ENCODE measurements around the gene DBX1.
"Not testable (repeated sequence)": the region's sequence is repeated elsewhere in the genome, so short reads cannot be mapped to it uniquely, and the experiment has no call there.

The DBX1 gene, protein sequence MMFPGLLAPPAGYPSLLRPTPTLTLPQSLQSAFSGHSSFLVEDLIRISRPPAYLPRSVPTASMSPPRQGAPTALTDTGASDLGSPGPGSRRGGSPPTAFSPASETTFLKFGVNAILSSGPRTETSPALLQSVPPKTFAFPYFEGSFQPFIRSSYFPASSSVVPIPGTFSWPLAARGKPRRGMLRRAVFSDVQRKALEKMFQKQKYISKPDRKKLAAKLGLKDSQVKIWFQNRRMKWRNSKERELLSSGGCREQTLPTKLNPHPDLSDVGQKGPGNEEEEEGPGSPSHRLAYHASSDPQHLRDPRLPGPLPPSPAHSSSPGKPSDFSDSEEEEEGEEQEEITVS

DNA sequence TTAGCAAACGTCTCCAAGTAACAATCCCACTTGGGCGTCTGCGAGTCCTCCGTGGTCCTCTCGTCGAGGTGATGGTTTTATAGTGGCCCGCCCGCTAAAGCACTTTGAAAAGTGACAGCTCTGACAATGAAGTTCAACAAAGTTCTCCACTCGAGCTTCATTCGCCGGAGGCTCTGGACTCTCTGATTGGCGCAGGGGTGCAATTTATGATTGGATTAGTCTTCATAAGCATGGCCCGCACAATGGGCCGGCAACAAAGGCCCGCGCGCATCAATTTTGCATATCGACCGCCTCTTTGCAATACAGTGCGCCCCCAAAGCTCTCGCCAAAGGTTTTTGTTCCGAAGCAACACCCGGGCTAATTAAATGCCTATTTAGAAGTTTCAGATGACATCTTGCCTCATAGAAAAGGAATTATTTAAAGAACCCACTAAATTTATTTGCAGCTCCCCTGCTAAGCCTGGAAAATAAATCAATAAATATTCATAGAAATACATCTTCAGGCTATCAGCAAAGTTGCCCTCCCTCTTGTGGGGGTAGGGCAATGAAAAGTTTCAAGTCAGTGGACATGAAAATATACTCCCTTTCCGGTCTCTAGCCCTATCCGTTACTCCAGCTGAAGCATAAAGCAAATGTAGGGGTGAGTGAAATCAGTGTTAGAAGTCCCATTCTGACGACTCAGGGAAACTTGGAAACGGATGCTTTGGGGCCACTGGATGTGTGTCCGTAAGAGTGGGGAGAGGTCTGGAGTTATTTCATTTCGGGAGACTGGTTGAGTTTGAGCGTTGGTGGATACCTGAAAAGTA lies at the start of gene DBX1:
TSS of gene DBX1 (minus strand) at position 51 of the 805 bp plus-strand sequence. CDS start 151 bp downstream, outside the sequence.
- no peak for DNase-seq (ENCODE audit: low read depth in 3 of 3)

DNA sequence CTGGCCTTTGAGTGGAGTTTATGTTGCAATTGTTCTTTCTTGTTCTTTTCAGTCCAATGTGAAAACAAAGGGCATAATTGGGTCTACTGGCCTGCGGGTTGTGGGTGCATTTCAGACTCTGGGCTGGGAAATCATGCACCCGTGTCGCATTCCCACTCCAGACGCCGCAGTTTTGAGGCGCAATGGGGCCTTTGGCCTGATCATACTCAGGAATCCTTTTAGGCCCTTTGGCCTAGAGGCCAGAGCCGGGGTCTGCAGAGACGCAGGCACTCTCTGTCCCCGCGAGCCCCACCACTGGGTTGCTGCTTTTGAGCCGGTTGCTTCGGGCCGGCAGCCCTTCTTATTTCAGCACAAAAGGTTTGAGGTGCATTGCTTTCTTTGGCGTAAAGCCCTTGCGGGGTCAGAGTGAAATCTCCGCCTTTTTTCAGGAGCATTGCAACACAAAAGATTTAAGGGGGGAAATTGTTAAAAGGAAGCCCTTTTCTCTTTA lies 48.4 kb upstream of the DBX1 start:
- DNase-seq (ENCODE audit: low read depth in 3 of 3): no peak

GRCh38 chr11:20207781-20208621 lies 47.7 kb upstream of the DBX1 start:
- DNase-seq (ENCODE audit: low read depth in 3 of 3): no peak

DNA sequence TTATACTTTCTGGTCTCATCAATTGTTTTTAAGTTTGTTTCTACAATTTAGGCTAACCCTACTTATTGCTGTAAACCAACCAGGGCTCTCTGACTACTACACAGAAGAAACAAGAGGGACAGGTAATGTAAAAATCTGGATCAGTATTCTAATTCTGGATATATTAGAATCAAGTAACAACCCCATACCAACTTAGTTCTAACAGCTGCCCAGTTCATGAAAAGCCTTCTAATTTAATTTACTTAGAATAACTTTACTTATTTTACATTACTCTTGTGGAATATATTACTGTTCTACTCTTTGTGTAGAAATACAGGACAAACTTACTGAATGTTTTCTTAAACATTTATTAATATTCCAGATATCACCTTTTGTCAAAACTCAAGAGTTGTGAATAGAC lies 45.5 kb upstream of the DBX1 start:
- no peak for DNase-seq (ENCODE audit: low read depth in 3 of 3)

GRCh38 chr11:20204681-20205080 lies 44.4 kb upstream of the DBX1 start:
- DNase-seq (ENCODE audit: low read depth in 3 of 3): no peak

GRCh38 chr11:20203831-20204230 lies 43.6 kb upstream of the DBX1 start:
- DNase-seq (ENCODE audit: low read depth in 3 of 3): no peak

- no peak for DNase-seq (ENCODE audit: low read depth in 3 of 3)
Measured at GRCh38 chr11:20201231-20201630, 41.0 kb upstream of the DBX1 start.

- not testable (repeated sequence) for DNase-seq (ENCODE audit: low read depth in 3 of 3)
Measured at GRCh38 chr11:20200331-20200955, 40.2 kb upstream of the DBX1 start.

DNA sequence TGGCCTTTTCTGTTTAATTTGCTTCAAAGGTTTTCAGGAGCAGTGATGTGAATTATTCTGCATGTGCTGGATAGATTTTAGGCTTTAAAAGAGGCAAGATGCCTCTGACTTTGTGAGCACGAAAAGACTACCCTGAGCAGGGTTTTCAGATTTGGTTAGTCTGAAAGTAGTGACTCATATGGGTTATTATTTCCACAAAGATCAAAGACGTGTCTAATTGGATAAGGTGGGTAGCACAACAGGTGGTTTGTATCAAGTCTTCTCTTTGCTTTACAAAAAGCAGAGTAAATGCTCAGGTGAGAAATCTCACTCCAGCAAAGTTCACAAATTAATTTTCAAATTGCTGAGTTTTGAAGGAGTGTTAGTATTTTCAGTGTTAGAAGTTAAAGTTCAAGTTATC lies 37.6 kb upstream of the DBX1 start:
- DNase-seq (ENCODE audit: low read depth in 3 of 3): no peak

DNA sequence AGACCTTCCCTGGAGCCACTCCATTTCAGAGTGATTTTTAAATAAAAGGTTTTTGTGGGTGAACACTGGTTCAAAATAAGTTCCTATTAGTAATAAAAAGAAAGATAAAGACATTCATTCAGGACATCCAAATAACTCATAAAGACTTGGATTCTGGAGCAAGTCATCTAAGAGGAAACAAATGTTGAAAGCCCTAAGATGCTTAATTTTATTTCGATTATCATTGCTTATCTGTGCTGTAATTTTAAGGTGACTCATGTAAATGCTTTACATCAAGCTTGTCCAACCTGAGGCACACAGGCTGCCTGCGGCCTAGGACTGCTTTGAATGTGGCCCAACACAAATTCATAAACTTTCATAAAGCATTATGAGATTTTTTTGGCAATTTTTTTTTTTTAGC lies 34.2 kb upstream of the DBX1 start:
- DNase-seq (ENCODE audit: low read depth in 3 of 3): no peak

DNA sequence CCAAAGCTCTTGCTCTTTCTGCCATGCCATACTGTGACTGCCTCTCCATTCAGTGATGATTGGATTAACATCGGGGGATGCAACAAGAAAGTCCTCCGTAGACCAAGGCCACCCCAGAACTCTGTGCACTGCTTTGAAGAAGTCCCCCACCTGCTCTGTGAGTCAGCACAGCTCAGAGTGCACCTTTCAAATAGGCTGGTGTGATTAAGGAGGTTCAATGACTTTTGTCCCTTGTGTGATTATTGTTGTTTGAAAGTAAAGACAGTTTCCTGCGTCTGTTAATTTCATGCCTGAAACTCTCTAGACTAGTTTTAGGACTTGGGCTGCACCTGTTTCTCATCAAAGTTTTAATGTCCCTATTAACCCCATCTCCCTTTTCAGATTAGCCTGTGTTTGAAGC lies 33.0 kb upstream of the DBX1 start:
- DNase-seq (ENCODE audit: low read depth in 3 of 3): no peak

DNA sequence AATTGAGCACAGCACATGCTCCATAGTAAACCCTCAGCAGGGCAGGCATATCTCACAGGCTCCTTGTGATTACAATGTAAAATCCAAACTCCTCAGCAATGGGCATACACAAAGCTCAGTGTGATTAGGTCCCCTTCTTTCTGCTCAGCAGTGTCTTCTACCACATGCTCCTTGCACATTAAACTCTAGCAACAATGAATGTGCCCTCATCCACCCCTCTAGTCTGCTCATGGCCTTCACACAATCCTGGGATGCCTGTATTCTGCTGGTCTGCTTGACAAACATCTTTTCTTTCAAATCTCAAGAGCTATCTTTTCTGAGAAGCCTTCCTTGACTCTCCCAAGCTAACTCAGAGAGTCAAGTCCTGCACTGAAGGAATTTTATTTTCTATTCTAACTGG lies 32.4 kb upstream of the DBX1 start:
- DNase-seq (ENCODE audit: low read depth in 3 of 3): no peak

DNA sequence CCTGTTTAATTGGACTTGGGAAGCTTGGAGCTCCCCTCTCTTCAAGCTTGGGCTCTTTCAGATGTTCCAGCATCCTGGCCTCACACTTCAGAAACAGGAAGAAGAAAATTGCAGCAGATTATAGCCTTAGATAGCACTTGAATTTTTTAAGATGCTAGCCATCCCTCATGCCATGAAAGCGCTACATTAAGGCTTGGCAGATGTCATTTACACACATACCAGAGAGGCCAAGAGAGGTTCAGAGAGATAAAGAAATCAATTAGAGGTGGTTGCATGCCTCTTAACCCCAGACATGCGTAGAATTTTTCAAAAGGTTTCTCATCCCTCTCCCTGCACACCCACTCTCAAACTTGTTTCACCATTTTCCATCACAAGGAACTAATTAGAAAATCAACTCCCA lies 31.9 kb upstream of the DBX1 start:
- DNase-seq (ENCODE audit: low read depth in 3 of 3): no peak

DNA sequence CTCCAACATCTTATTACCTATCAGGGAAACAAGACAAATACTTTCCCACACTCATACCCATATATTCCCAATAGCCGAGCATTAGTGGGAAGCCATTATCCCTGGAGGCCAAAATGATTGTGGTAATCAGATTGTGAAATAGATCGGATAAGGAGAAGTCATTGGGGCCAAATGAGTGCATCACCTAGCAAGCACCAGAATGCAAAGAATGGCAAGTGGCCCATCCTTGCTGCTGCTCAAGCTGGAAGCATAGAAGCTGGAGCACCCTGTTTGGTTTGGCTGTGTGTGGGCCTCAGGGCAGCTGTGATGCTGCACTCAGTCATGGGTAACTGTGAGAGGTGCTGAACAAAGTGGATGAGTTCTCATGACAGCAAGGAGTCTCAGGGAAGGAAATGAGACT lies 18.7 kb upstream of the DBX1 start:
- no peak for DNase-seq (ENCODE audit: low read depth in 3 of 3)

GRCh38 chr11:20177136-20177535 lies 16.9 kb upstream of the DBX1 start:
- DNase-seq (ENCODE audit: low read depth in 3 of 3): no peak

- DNase-seq (ENCODE audit: low read depth in 3 of 3): no peak
Measured at GRCh38 chr11:20172721-20173447, 12.6 kb upstream of the DBX1 start.

- DNase-seq (ENCODE audit: low read depth in 3 of 3): no peak
Measured at GRCh38 chr11:20163783-20164481, 3.7 kb upstream of the DBX1 start.

DNA sequence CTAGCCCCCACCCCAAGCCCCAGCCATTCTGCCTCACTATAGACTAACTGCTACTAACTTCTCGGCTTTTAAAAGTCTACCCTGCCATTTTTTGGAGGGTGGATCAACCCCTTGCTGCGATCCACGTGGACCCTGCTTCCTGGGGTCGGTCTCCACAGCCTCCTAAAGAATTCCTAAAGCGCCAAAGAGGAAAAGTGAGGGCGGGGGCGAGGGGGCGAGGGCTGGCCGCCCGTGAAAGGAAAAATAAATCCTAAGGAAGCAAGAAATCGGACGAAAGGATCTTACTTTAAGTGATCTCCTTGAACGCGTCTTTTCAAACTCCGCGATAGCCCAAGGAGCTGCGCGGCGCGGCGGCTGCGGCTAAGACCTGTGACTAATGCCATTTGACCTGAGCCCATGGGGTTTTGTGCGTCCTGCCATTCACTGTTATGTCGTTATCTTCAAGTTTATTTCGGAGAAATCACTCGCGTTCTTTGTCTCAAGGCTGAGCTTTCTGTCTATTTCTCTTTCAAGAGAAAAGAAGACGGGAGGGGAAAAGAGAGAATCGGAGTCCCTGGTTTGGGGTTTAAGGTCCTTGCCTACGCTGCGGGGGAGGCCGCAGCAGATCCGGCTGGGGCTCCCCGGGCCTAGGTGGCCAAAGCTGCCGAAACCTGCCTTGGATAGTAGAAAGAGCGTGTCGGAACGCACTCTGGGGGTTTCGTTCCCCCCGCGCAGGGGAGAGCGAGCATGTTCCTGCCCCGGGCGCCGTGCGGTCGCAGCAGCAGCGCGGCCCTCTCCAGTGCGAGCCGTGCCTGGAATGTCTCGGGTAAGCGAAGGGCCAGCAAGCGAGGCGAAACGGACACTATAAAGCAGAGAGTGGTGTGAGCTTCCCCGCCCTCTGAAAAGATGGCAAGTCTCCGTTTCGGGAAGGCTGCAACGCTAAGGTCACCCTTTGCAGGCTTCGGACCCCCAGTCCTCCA lies 2.8 kb upstream of the DBX1 start:
- DNase-seq (ENCODE audit: low read depth in 3 of 3): no peak
